Mucosa of gallbladder (tissue), 1 donor: ENCODE results near the gene TTC7B. TPM values are rescaled to one million over a fixed set of nuclear protein-coding genes. Genes with fewer than 3 reads are reported as not detected.

ENCODE experiments used
- DNase-seq: peaks from one replicate; pipeline ENCODE4 v3.0.0-alpha.2; 2020; ENCODE audit warnings: low spot score
- total RNA-seq: library from RNA; stranded (reverse); gene quantifications from one replicate; pipeline ENCODE4 v1.2.1, GENCODE V29; 2021
- donor health status: DM: no; HTN: no; CAD: no.

Gene TTC7B
- total RNA-seq, 1 donor from 2014 or later: 31.5 TPM

DNA sequence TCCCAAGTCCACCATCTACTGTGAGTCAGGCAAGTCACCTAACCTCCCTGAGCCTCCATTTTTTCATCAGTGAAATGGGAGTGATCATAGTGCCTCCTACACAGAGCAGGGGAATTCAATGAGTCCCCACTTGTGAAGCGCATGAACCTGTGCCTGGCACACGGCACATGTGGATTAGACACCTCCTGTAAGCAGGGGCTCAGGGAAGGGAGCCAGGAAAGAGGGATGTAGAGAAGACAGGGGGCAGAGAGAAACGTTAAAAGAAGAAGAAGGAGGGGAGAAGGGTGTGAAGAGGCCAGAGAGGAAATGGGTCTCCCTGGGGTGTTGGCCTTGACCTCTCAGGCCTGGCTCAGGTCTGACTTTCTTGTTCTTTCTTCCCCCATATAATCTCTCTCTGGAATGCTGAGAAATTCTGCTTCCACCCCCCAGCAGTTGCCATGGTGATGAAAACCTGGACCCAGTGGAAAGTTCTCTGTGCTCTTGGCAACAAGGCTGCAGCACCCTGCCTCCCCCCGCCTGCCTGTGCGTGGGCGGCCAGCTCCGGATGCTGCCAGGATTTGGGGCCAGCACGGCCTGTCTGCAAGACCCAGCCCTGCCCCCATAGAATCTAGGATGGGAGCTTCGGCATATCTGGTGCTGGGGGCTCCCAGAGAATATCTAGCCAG is 324.9 kb downstream of the TTC7B start:
- peak; percentile 46 for DNase-seq

GRCh38 chr14:90490720-90491050 is 325.5 kb downstream of the TTC7B start:
- no peak for DNase-seq

GRCh38 chr14:90489916-90490719 is 326.1 kb downstream of the TTC7B start:
- no peak for DNase-seq

GRCh38 chr14:90489306-90489705 is 326.9 kb downstream of the TTC7B start:
- DNase-seq: no peak

DNA sequence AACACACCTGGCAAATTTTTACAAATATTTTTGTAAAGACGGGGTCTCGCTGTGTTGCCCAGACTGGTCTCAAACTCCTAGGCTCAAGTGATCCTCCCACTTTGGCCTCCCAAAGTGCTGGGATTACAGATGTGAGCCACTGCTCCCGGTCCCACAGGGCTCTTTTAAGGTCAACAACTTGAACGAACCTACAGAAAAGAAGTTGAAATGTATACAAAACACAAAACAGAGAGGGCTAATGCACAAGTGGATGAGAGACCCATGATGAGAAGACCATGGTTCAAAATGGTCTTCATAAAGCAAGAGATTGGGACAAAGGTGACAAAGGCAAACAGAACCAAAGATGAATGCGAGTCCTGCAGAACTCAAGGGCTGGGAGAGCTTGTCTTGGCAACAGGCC is 328.0 kb downstream of the TTC7B start:
- DNase-seq: no peak

DNA sequence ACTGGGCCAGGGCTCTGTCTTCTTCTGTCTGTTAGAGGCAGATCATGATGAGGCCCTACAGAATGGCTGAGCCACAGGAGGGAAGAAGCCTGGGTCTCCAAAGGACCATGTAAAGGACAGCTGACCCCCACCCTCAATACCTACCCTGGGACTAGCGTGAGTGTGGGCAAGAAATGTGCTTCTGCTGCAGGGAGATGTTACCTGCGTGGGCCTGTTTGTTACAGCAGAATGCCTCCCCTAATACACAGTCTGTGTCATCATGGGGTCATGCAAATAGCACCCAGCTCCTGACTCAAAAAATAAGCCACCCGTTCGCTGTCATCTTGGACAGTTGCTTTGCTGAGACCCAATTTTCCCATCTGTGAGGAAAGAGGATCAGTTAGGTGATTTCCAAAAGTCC is 328.8 kb downstream of the TTC7B start:
- DNase-seq: no peak

DNA sequence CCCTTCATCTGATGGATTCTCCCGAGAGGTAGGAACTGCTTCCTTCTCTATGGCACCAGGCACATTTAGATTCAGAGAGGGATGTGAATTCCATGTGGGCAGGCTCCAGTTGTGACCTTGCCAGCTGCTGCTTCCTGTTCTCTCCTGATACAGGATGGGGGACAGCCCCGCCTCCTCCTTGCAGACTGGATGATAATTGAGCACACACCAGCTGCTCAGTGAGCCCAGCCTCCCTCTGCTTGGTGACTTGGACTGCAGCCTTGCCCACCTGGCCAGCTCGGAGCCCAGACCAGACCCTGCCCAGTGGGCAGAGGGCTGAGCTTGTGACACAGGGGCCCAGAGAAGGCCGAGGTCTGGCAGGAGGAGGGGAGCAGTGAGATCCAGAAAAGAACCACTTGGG is 329.2 kb downstream of the TTC7B start:
- DNase-seq: peak; percentile 57

GRCh38 chr14:90484291-90484690 is 331.9 kb downstream of the TTC7B start:
- no peak for DNase-seq

DNA sequence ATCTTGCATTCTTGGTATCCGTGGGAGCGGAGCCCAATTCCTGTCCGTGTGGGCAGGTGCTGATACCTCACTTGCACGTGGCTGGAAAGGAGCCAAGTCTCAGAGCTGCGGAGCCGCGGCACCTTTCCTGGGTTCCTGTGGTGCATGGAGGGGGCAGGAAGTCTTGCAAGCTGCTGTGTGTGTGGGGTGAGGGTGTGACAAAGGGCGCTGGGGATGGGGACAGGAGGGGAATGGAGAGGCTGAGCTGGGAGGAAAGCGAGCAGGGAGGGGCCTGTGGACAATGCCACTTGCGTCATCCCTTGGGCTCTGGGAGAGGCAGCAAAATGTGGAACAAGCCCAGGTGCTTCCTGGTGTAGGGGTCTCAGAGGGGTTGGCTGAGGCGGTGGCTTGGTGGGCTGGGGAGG is 332.7 kb downstream of the TTC7B start:
- peak; percentile 75 for DNase-seq

- no peak for DNase-seq
Observed at GRCh38 chr14:90483117-90483516, 333.1 kb downstream of the TTC7B start.

DNA sequence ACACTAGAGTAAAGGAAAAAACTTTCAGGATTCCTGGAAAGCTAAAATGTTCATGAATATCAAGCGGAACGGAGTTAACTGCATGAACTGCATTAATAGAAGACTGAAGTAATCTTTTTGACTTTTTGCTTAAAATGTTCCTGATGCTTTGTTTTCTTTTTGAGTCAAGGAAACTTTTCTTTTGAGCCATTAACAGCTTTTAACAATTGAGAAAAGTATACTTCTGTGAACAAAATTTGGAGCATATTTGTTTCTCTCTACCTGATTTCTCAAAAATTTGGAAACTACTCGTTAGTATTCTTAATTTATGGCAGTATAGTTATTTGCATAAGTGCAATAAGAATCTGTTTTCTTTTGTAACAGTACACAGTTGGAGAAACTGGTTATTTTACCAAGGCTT is 340.9 kb downstream of the TTC7B start:
- DNase-seq: no peak

Other genes starting within 250 kb of the TTC7B start
- 7.1 TPM for gene RPS6KA5, start 244.2 kb upstream of the TTC7B start, total RNA-seq